Left ventricle myocardium inferior (tissue), 1 donor: Measurements from ENCODE around the gene C6orf47. TPM values are rescaled to one million over a fixed set of nuclear protein-coding genes. Genes with fewer than 3 reads are reported as not detected.
"Not testable (repeated sequence)": the region's sequence is repeated elsewhere in the genome, so short reads cannot be mapped to it uniquely, and the experiment has no call there.

ENCODE experiments used
- DNase-seq: peaks from one replicate; pipeline ENCODE4 v3.0.0-alpha.2; 2020
- H3K27ac ChIP-seq: fragments of 200-600 bp; replicated peaks from 2 replicates; pipeline ENCODE4 v1.8.0; 2021
- H3K27me3 ChIP-seq: fragments of 200-600 bp; 2 replicates; pipeline ENCODE4 v1.8.0; 2021; ENCODE audit warnings: low read depth
- H3K36me3 ChIP-seq: fragments of 200-600 bp; 2 replicates; pipeline ENCODE4 v1.8.0; 2021
- H3K4me1 ChIP-seq: fragments of 200-600 bp; 2 replicates; pipeline ENCODE4 v1.8.0; 2021
- H3K4me3 ChIP-seq: fragments of 200-600 bp; 2 replicates; pipeline ENCODE4 v1.8.0; 2021; ENCODE audit warnings: mild to moderate bottlenecking, moderate library complexity
- H3K9me3 ChIP-seq: fragments of 200-600 bp; replicated peaks from 2 replicates; pipeline ENCODE4 v1.8.0; 2021
- CTCF ChIP-seq: fragments of 200-600 bp; IDR thresholded peaks from 2 replicates; pipeline ENCODE4 v1.8.0; 2021; ENCODE audit warnings: antibody characterized with exemption, mild to moderate bottlenecking, borderline replicate concordance
- intact Hi-C: fragments of 100-400 bp; cut with micrococcal nuclease; formaldehyde crosslinking; loops from one replicate; pipeline ENCODE4 v1.11.0; 2022
- long read RNA-seq: library from polyadenylated mRNA; unstranded; transcript quantifications from one replicate; pipeline ENCODE4 v2.0.0, GENCODE V29; 2021
- total RNA-seq: library from RNA; stranded (reverse); fragmentation: NEBNext Ultra II Directional; extraction: Animal tissue kit (Norgen Biotek cat#: 25700); gene quantifications from one replicate; pipeline ENCODE4 v1.2.1, GENCODE V29; 2021
- donor health status: DM: no; HTN: yes; CAD: no; lungs with severe emphysema.

C6orf47 gene
- total RNA-seq: 16.9 TPM
- long read RNA-seq, transcript C6orf47-202 (1 exons, 2,475 nt): major isoform, 82 of 82 reads
- long read RNA-seq, partial matches to known transcripts: 0 of 82 reads
- long read RNA-seq, other reads (novel, unspliced or antisense): 0 of 82 reads

DNA sequence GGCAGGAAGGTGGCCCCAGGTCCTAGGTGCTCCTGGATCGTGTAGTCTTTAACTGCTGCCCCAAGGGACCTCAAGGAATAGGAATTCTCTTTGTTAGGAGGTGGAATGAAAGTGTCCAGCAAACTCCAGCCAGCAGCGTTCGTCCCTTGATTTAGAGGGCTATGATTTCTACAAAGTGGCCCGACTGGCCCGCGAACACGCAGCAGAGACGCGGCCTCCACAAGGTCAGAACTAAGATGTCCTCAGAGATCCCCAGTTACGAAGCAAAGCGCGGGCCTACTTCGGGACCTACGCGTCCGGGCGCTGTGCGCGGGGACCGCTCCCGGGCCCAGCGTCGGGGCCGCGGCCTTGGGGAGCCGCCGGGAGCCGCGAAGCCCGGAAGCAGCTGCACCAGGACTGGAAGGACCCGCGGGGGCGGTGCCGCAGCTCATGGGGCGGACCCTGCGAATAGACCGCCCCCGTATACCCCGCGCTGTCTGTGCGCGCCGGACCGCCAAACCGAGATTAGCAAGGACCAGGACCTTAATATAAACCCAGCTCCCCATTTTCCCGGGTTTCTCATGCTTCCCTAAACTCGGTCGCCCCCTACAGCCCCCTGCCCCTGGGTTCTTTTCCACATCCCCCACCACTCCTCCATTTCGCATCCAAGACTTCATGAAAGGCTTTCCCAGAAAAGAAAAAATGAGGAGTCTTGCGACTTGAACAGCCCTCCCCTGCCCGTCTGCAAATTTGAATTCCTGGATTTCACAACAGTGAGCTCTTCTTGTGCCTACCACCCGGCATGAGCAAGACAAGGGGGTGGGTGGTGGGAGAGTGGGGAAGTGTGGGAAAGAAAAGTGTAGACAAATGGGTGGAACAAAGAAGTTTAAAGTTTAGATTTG, at the start of gene C6orf47:
Gene C6orf47 (minus strand): TSS at position 398 of the 881 bp plus-strand sequence. CDS start 831 bp downstream, outside the sequence.
- no peaks in the 10 kb centered on the region for H3K27me3 ChIP-seq
- intact Hi-C loops: no loop called here
- H3K4me1 ChIP-seq: peaks cover 82% of the 10 kb centered on the region
- DNase-seq: peak; percentile 90
- no peaks in the 10 kb centered on the region for H3K9me3 ChIP-seq
- peak within 1 kb of the TSS; percentile 95 for H3K27ac ChIP-seq
- TF ChIP-seq CTCF: peak; percentile 9
- H3K4me3 ChIP-seq: peak within 1 kb of the TSS; percentile 90
- peaks cover 37% of the 10 kb centered on the region for H3K36me3 ChIP-seq

GRCh38 chr6:31709157-31709556, 48.6 kb upstream of the C6orf47 start:
- H3K36me3 ChIP-seq, H3K4me1 ChIP-seq, DNase-seq, intact Hi-C loops, H3K27me3 ChIP-seq, H3K9me3 ChIP-seq, H3K4me3 ChIP-seq, H3K27ac ChIP-seq: not testable (repeated sequence)

- no peak for DNase-seq
Observed at GRCh38 chr6:31708224-31708623, 47.6 kb upstream of the C6orf47 start.

GRCh38 chr6:31707701-31708100, 47.1 kb upstream of the C6orf47 start:
- H3K4me3 ChIP-seq: no peak overlapping the region
- no peak for TF ChIP-seq CTCF
- no peak for DNase-seq
- no peak overlapping the region for H3K27ac ChIP-seq
- no peaks in the 10 kb centered on the region for H3K9me3 ChIP-seq
- intact Hi-C loops: no loop called here
- H3K27me3 ChIP-seq: peaks cover 9% of the 10 kb centered on the region
- H3K4me1 ChIP-seq: peaks cover 10% of the 10 kb centered on the region
- H3K36me3 ChIP-seq: no peaks in the 10 kb centered on the region

More at GRCh38 chr6:31708224-31708623, 47.6 kb upstream of the C6orf47 start:
- Histone ChIP-seq H3K9me3 (no peaks in the 10 kb centered on the region), H3K36me3 (no peaks in the 10 kb centered on the region), H3K4me1 (peaks cover 6% of the 10 kb centered on the region), H3K27ac (no peak overlapping the region), H3K27me3 (peaks cover 9% of the 10 kb centered on the region), H3K4me3 (no peak overlapping the region)
- intact Hi-C loops: no loop called here
- no peak for TF ChIP-seq CTCF

DNA sequence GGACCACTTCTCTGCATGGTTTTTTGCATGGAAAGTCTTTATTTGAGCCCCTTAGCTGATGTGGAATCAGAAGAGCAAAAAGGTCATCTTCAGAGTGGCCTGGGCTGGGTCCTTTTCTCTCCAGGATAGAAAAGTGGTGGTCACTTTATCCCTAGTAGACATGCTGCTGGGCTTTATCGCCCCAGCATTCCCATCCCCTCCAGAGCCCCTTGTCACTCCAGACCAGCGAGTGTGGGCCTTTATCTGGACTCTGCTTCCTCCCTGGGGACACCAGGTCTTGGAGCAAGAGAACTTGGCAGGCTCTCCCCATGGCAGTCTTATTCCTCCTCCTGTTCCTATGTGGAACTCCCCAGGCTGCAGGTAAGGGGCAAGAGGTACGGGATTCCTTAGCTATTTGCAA, 46.0 kb upstream of the C6orf47 start, which contains the start of gene LY6G6F:
Gene LY6G6F (plus strand): TSS at position 268 of the 400 bp plus-strand sequence. CDS start 41 bp downstream, at position 309.
- no peak for TF ChIP-seq CTCF

GRCh38 chr6:31705931-31706330, 45.4 kb upstream of the C6orf47 start:
- intact Hi-C loops: no loop called here
- Histone ChIP-seq H3K36me3 (no peaks in the 10 kb centered on the region), H3K4me1 (peaks cover 28% of the 10 kb centered on the region), H3K27me3 (peaks cover 6% of the 10 kb centered on the region), H3K27ac (no peak overlapping the region), H3K4me3 (no peak overlapping the region), H3K9me3 (no peaks in the 10 kb centered on the region)
- no peak for TF ChIP-seq CTCF
- DNase-seq: no peak

More for the DNA sequence above, 46.0 kb upstream of the C6orf47 start, which contains the start of gene LY6G6F:
- DNase-seq: no peak
- Histone ChIP-seq H3K27me3 (peaks cover 9% of the 10 kb centered on the region), H3K27ac (no peak within 1 kb of the TSS), H3K4me1 (peaks cover 21% of the 10 kb centered on the region), H3K4me3 (no peak within 1 kb of the TSS), H3K36me3 (no peaks in the 10 kb centered on the region), H3K9me3 (no peaks in the 10 kb centered on the region)
- intact Hi-C loops: no loop called here
